ENCODE data around the gene XPNPEP1.
"Not testable (repeated sequence)": the region's sequence is repeated elsewhere in the genome, so short reads cannot be mapped to it uniquely, and the experiment has no call there.

Gene XPNPEP1

DNA sequence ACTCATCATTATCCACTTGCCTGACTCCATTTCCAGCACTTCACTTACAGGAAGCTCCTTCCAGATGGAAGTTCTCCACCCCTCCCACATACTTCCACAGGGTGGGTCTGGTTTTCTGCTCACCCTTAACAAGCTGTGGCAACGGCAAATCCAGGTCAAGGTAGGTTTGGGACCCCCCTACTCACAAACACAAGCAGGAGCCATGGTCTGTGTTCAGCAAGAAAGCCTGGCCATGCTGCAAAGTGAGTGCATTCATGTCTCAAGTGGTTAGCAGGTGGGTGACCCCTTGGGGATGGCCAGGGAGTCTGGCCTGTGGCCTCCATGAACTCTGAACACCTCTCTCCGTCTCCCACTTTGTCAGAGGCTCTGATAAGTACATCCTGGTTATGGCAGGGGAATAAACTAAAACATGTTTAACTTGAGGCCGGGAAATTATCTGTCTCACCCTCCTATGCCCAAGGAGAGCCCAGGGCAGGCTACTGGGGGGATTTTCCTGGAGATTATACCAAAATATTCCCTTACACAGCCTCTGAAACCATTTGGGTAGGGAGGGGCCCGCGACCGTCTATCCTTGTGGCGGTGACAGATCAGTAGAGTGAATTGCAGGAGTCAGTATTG is 844 bp downstream of the XPNPEP1 start:
- no peak for DNase-seq

DNA sequence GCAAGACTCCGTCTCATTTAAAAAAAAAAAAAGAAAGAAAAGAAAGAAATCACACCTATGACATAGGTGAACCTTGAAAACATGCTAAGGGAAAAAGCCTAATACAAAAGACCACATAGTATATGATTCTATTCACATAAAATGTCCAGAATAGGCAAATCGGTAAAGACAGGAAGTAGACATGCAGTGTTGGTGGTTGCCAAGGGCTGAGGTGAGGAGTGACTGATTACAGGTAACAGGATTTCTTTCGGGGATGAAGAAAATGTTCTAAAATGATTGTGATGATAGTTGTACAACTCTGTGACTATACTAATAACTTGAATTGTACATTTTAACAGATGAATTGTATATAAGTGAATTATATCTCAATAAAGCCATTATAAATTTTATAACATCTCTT is 3.3 kb downstream of the XPNPEP1 start:
- no peak for DNase-seq

DNA sequence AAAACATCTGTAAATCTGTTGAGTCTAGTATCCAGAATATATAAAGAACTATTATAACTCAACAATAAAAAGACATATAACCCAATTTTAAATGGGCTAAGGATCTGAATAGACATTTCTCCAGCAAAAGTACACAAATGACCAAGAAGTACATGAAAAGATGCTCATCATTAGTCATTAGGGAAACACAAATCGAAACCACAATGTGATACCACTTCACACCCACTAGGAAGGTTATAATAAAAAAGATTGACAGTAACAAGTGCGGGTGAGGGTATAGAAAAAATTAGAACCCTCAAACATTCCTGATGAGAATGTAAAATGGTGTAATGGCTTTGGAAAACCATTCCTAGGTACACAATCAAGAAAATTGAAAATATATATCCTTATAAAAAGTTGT is 4.1 kb downstream of the XPNPEP1 start:
- no peak for DNase-seq

DNA sequence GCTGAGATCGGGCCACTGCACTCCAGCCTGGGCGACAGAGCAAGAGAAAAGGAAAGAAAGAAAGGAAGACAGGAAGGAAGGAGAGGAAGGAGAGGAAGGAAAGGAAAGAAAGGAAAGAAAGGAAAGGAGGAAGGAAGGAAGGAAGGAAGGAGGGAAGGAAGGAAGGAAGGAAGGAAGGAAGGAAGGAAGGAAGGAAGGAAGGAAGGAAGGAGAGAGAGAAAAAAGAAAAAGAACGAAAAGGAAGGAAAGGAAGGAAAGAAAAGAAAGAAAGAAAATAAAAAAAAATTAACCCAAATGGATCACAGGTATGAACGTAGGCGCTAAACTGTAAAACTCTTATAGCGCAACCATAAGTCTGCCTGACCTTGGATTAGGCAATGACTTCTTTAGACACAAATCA is 4.6 kb downstream of the XPNPEP1 start:
- DNase-seq = not testable (repeated sequence)

DNA sequence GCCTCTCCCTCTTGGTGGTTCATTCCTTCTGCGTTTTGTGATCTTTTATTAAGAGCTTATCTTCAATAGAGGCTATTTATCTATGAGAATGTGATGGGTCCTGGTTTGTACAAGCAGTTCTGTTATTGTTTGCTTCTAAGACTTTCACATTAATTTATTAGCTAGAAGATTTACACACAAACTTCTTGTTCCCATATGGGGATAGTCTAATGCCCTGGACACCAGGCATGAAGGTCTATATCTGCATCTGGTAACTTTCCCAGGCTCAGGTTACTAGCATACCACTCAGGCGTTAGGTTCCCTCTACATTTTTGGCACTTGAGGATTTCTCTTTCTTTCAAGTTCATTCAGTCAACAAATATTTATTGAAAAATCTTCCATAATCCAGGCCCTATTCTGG is 7.7 kb downstream of the XPNPEP1 start:
- DNase-seq = no peak

DNA sequence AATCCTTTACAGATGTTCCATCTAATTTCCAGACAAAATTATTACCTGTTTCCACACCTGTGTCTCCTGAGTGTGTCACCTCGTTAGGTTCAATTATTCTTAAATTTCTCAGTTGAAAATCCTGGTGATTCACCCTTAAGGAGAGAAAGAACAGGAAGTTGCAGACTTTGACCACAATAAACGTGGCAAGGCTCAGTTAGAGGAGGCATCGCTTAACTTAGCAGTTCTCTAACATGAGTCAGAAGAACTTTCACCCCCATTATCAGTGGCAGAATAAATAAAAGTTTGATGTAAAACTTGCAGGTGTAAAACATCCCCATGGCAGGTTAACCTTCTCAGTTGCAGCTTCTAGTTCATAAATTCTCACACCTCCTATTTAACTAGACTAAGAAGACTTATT is 8.3 kb downstream of the XPNPEP1 start:
- DNase-seq = peak; percentile 10

DNA sequence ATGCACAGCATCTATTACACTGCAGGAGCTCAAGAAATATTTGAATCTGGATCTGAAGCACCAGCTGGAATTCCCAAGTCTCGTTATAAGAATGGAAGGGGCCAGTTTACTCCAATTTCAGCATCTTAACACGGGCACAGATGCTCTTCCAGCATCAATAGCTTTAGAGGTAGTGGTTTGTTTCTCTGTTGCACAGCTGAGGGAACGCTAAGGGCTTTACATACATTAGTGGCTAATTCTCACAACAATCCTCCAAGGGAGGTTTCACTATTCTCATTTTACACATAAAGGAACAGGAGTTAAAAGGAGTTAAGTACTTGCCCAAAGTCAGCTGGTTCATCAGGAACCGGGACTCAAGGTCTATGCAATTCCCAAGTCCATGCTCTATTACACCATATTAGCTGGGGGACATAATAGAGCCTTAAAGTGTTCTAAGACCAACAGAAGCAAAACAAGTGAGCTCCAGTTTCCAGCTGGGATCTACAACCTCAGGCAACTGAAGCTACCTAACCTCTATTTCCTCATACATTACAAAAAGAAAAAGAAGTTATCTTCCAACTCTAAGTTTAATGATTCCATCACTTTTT is 9.9 kb downstream of the XPNPEP1 start:
- DNase-seq = no peak

DNA sequence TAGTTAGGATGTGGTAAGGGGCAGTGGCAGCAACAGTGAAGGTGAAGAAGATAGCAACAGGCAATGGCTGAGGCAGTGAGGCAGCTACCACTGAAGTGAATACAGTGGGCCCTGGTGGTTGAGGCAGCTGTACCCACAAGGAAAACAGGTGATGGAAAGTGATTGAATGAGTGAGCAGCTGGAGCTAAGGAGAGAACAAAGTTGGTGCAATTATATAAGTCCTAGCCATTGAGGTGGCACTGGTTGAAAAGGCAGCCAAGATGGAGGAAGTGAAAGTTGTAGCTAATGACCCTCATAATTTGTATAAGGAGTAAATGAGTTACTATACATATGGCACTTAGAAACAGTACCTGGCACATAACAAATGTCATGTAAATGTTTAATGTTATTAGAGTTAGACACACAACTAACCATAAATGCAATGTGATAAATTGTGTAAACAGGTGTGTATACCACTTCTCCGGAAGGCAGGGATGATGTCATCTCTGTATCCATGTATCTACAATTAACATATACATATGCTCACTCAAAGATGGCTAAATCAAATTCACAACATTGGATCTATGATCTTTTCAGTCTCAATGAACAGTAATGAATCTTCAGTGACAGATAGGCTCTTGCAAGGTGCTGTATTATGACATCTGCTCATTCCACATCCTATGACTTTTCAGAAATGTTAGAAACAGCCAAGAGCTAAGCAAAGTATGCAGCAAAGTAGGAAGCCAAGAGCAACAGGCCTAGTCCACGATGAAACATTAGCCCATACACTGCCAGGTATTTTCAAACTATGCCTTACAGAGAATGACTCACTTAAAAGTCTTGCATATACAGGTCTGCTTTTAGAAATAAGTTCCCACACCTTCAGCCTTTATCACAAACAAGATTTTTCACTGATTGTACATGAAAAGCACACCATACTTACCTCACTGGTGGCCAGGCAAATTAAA is 10.7 kb downstream of the XPNPEP1 start:
- DNase-seq = no peak

DNA sequence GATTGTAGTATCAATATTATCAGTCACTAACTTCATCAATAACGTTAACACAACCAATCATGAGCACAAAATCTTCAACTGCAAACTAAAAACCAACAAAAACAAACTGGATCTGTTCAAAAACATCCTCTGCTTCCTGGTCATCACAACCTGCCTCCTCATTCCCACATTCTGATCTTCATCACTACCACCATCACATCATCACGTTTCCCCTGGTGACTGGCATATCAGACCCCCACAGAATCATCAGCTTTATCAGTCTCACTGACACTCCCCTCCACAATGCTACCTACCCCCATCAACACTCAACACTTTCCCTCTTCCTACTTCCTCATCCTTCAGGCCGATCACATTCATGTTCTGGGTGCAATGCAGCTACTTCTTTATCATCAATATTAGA is 11.4 kb downstream of the XPNPEP1 start:
- DNase-seq = no peak

DNA sequence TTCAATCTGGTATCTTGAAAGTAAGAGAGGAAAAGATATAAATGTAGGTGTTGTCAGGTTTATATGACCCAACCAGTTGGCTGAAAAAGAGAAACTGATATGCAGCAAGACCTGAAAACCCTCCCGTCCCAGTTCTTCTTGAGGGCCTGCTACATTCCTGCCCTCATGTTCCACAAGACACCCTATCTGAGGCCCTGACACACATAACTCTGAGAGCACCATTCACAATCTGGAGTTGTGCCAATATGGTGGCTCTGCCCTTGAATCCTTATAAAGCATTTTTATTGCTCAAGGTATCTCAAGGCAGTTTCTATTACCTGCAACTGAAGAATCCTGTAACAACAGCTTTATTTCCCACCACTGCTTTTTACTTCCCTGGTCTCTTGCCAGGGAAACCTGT is 17.0 kb downstream of the XPNPEP1 start:
- no peak for DNase-seq

DNA sequence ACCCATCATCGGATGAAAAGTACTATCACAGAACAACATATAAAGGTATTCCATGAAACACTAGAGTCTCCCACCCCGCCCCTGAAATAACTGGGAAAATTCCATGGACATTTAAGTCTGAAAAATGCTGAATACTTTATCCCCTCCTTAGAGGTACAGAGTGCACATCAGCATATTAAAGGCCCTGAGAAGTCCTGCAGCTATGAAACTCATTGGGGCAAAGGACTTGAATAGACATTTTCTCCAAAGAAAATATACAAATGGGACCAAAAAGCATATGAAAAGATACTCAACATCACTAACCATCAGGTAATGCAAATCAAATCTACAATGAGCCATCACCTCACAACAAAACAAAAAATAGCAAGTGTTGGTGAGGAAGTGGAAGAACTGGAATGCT is 18.9 kb downstream of the XPNPEP1 start:
- no peak for DNase-seq

DNA sequence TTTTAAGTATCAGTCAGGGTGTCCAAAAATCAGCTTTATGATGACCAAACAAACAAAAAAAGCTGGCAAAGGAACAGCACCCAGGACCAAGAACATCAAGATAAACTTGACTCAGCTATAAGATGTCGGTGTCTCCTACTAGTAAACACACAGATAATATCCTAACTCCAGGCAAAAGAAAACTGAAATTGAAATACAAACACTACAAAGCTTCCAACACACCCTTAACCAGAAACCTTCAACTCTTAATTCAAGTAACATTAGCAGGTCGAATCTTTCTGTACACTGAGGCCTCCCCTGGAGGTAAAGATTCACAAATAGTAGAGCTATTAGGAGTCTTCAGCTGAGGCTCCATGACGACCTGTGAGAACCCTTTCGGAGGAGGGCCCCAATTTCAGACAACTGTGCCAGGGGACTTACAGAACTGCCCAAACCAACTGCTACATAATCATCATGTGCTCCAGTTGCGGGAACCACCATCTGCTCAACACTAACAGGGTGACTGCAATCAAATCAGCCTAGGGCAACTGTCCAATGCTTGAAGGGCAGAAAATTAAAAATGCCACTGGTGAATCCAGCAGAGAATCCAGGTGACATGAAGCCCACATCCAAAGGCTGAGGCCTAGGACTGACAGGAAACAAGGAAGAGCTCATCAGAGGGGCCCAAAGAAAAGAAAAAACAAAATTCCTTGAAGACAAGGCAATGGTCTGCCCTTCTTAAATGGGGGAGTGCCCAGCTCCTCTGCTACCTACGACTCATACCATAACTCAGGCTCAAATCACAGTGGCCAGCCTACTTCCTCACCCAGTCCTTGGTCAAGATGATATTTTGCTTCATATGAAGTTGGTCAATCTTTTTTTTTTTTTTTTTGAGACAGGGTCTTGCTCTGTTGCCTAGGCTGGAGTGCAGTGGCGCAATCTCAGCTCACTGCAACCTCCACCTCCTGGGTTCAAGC is 20.0 kb downstream of the XPNPEP1 start:
- no peak for DNase-seq

DNA sequence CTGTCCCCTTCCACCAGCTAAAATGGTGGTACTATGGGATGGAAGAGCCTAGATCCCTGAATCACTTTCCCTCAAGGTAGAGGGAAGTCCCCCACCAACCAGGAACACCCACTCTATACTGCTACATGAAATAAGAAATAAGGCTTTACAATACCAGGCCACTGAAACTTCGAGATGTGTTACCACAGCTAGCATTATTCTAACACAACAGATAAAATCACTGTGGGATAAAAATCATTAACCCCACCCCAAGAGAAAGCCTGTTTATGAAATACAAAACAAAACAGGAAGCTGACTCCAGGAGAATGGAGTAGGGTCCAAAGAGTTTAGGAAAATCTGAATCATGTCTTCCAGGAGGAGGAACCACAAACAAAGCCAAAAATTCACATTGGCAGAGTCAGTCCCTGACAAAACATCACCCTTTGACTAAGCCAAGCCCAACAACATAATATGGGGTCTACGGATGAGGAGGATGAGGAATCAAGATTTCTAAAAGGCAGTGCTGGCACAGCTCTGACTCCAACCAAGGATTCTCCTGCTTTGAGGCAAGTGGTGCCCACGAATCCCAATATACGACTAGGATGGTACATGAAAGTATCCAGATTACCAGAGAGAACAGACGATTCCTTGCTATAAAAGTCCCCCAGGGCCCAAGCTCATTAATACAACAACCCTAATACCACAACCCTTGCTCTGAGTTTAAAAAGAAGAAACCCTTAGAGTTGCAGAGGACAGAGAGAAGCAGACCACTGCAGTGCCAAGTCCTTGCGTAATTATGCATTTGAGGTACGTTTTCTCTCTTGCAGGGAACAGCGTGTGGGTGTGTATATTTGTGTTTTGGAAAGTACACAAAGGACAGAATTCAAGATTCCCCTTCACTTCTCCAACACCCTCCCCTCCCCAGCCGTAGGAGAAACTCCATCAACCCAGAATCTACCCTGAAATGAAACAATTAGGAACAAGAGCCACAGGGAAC is 23.7 kb downstream of the XPNPEP1 start:
- no peak for DNase-seq

DNA sequence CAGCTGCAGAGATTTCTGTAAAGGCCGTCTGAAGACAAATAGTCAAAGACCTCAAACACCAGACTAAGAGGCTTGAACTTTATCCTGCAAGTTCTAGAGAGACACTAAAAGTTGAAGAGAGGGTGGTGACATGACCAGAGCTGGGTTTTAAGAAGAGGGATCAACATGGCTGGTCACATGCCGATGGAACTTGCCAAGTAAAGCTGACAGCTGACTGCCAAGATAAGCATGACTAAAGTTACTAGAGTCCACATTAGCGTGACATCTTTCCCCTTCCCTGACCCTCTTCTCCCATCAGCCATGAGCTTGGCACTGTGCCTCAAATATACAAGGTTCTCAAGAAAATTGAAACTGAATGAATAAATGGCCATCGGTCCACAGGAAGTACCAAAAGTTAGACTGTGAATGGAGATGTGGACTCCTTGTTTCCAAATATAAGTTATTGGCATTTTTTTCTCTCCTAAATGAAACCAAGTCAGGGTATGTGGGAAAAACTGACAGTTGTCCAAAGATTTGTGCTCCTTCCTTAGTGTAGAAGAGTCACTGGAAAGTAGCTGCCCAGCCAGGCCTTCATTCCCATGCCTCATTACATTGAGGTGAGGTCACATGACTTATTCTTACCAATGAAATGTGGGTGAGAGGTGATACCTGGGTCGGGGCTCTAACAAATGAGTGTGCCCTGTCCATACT is 24.5 kb downstream of the XPNPEP1 start:
- no peak for DNase-seq

DNA sequence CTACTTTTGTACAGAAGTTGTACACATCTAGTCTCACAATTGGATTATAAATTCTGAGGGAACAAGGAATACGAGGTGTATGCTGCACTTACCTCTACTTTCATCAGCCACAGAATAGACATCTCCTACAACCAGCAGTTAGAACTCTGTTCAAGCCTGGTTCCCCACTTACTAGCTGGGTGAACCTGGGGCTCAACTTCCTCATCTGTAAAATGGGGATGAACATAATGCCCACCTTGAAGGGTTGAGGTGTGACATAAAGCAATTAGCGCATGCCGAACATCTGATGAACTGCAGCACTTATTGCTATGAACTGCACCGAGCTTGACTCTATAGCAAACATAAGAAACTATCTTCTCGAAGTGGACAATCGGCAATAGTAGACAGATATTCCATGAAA is 25.3 kb downstream of the XPNPEP1 start:
- DNase-seq = no peak

DNA sequence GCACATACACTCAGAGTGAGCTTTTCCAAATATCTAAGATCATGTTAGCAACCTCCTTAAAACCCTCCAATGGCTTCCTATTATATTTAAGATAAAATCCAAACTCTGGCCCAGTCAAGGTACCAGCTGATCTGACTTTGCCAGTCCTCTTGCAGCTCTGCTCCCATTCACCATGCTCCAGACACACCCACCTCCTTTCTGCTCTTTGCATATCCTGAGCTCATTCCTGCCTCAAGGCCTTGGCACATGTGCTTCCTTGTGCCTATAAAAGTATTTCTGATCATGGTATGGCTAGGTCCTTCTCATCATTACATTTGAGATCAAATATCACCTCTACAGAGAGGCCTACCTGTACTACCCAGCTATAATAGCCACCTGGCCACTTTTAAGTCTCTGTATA is 27.5 kb downstream of the XPNPEP1 start:
- no peak for DNase-seq

DNA sequence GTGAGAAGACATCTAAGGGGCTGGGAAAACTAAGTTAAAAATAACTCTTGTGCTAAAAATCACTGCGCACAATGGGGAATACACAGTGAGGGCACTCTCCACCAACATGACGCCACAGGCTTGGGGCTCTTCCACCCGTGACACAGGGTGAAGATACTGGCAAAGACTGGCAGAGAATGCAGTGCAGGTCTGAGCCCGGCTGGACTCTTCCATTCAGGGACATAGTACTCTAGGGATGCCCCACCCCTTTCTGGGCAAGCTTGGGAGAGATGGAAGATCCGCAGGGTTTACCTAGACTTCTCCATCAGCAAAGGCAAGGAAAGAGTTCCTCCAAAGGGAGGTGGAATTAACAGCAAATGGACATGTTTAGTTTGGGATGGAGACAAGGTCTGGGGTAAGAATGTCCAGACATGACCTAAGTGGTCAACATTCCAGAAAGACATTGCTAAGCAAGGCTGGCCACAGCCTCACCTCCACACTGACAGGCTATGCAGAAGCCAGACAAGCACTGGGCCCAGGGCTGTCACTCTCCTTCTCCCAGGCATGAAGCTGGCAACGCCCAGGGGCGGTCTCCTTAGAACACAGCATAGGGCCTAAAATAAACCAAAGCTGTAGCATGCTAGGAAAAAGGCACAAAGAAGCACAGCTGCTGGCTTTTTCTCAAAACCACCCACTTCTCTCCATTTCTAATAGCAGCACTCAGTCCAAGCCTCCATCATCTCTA is 28.1 kb downstream of the XPNPEP1 start:
- DNase-seq = no peak

DNA sequence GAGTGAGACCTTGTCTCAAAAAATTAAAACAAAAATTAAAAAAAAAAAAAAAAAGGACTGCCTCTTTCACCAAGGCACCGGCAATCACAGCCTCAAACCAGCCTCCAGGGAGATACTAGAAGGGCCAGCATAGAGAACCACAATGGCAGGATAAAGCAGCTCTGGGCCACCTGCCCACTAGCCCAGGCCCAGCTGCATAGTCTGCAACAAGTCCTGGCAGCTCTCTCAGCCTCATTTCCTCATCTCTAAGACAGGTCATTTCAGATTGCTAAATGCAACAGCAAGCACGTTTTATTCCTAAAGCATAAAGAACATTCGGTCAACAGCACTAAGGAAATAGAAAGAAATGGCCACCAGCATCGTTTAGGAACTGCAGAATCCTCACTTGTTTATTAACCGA is 28.8 kb downstream of the XPNPEP1 start:
- no peak for DNase-seq

DNA sequence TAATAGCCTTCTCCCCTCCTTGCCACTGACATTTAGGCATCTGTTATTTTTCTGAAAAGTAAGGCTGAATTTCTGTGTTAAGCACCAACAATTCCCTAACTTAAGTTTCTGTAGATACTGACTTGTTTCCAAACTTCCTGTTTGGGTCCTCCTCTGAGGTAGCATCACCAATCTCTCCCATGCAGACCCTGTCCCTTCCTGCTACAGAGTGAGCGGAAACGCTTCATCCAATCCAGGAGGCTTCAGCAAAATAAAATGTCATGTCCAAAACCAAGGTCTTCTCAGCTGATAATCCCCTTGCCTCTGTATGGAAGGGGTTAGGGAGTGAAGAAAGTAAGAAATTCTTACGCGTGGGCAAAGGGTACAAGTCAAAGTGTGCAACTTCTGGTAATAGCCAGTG is 29.9 kb downstream of the XPNPEP1 start:
- DNase-seq = no peak

DNA sequence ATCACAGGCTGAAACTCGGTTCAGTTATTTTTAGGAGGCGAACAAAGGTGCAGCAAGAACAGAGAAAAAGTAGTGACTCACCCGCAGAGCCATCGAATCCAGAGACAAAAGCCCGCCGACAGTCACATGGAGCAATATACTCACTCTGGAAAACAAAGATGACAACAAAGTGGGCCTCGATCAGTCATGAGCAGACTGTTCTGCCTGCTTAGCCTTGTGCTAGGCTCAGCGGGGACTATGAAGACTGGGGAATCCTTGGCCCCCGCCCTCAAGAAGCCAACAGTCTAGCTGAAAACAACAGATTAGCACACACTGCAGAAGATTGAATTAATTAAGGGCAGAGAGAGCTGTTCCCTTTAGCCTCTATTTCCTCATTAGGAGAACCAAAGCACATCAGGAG is 30.4 kb downstream of the XPNPEP1 start:
- no peak for DNase-seq
